Measurements from ENCODE around the gene TMEM126B.
"Not testable (repeated sequence)": the region's sequence is repeated elsewhere in the genome, so short reads cannot be mapped to it uniquely, and the experiment has no call there.

Gene TMEM126B

DNA sequence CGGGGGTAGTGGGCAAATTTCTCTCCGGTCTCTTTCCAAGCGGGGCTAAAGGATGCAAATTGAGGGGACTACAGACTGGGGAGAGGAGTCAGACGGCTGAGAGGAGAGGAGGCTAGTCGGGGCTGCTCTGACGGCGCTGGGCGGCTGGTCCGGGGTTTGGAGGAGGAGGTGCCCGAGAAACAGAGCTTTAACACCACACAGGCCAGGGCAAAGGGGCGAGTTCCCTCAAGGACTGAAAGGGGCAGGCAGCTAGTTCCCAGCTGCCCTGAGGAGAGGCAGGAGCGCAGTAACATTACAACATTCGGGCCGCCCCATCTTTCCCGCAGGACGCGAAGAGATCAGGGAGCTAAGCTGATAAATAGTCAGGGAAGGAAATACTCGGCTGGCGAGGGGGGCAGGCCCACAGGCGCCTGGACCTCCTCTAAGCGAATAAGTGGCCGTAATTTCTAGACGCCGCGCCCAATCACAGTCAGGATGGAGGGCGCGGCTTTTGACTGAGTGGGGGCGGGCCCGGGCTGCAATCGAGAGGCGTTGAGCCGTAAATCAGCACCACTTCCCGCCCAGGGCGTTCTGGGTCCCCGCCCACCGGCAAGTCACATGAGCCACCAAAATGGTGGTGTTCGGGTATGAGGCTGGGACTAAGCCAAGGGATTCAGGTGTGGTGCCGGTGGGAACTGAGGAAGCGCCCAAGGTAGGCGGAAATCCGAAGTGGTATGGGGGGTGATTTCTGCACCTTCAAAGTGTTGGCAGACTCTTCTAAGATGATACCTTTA lies at the start of gene TMEM126B:
Gene TMEM126B (plus strand): TSS at position 596 of the 773 bp plus-strand sequence. CDS start 15 bp downstream, at position 611.
- peak; percentile 95 for DNase-seq

DNA sequence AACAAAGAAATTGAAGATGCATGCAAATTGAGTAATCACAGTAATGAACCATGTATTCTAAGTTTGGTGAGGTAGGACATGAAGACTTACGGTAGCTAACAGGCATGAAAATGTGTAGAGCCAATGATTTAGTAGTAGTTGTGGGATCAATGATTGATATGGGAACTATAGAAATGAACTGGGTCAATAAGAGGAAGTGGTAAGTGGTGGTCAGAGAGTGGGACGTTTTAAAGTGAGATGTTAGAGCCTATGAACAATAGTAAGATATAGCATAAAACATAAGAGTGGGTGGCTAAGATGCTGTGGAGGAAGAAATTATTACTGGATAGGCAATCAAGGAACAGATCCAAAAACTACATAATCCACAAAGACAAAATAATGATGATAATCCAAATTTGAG lies 46.3 kb upstream of the TMEM126B start:
- DNase-seq: no peak

DNA sequence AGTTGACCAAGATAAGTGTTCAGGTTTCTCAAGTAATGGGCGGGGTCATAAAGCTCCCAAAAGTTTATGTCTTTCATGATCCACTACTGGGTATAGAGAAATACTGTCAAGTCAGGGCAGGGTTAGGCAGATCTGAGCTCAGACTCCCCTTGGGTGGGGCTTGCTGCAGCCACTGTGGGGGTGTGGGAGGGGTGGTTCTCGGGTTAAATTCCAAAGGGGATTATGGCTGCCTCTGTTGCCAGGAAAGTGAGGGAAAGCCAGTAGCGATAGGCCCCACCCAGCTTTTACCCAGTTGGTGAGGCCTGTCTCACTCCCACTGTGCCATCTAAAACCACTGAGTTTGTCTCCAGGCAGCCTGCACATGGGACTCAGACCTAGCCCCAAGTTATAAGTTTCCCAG lies 39.0 kb upstream of the TMEM126B start:
- no peak for DNase-seq

DNA sequence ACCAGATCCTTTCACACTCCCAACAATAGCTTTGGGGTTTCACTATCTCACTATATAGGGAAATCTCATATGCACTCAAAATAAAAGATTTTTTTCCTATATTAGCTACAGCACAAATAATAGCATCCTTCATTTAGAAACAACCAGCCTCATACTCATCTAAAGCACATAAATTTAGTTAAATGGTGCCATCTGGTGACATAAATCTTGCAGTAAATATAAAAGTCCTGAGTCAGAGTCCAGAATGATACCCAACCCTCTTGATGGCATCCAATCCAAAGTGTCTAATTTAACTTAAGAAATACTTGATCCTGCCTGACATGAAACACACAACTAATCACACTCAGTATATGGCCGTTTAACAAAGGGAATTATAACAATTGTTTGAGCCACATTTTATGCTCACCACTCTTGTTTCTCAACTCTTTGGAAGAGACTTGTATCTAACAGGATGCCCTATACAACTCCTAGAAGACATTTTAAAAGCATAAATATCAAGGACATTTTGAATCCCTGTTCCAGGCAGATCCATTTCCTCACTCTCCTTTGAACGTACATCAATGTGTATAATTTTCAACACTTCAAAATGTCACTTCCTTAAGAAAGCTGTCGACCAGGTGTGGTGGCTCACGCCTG lies 37.4 kb upstream of the TMEM126B start:
- no peak for DNase-seq

DNA sequence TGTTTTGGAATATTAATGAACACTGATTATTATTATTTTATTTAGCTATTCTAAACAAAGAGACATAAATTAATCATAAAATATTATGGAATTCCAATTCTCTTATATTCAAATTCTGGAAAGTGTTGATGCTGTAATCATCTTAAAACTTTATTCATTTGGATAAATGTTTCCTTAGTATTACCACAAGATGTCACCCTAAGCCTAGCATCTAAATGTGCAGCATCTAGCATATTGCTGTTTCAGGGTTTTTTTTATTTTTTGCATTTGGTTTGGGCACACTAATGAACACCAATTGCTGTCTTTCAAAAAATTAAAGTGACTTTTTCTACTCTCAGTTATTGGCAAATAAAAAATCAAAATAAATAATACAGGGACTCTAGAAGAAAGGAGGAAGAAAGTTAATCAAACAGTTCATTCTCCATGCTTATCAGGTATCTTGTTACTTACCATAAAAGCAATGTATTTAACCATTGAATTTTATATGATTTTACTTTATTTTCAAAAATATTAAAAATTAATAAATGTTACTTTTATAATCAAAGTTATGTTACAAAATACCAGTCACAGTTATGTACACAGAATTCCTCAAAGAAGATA lies 33.0 kb upstream of the TMEM126B start:
- peak; percentile 58 for DNase-seq

DNA sequence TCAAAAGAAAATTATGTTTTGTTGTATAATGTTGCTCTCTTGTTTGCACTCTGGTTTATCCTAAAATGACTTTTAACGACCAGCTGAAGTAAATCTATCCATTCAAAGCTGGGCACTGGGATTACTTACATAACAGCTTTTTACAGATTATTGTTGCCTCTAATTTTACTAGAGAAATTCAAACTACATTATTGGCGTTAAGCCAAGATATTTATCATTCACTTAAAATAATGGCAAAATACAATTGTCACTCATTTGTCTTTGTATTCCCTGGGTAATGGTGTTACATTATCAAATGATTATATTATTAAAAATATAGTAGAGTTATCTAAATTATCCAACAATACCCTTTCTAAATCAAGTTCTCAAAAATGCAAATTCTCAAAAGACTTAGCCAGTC lies 31.5 kb upstream of the TMEM126B start:
- no peak for DNase-seq

DNA sequence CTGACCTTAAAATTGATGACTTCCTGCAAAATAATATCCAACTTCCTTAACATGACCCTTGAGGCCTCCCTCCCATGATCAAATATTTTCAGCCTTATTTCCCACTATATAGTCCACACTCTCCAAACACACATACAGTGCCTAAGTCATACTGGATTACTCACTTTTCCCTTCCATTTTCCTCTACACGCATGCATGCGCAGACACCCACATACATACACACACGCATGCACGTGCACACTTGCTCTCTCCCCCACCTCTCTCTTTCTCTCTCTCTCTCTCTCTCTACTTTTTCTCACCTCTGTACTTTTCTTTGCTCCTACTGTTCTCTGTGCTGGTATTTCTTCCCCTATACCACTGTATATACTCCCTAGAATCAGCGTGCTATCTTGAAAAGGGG lies 29.3 kb upstream of the TMEM126B start:
- DNase-seq: no peak

DNA sequence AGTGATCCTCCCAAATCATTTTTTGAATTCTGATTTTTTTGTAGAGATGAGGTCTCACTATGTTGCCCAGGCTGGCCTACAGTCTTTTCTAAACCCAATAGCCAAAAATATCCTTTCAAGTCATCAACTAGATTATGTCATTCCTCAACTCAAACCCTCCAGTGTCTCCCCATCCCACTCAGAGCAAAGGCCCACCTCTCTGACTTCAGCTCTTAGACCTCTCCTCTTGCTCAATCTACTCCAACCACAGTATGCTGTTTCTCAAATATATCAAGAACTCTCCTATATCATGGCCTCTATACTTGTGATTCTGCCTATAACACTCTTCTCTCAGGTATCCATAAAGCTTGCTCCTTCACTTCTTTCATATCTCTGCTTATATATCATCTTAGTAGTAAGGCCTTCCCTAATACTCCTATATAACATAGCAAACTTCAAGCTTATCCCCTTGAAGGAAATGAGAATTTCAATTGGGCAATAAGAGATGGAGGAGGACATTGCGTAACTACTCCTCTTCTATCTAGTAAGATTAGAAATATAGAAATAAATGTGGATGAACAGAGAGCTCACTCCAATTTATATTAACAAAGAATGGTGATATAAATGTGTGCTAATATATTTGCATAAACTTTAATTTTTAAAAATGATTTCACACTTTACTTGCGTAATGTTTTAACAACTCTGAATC lies 25.7 kb upstream of the TMEM126B start:
- no peak for DNase-seq

DNA sequence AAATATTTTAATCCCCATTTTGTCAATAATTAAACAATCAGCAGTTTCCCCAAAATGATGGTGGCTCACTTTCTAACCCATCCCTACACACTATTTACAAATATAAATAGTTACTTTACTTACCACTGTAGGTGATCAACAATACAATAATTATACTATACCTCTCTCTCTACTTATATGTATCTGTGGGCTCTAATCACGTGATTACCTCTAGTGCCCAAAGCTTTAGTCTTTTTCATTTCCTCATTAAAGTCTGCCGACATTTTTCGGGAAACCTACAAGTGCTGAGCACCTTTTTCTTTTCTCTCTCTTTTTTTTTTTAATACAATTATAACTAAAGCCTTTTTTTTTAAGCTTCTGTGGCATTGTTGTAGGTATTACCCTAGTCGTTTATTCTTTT lies 25.2 kb upstream of the TMEM126B start:
- no peak for DNase-seq

DNA sequence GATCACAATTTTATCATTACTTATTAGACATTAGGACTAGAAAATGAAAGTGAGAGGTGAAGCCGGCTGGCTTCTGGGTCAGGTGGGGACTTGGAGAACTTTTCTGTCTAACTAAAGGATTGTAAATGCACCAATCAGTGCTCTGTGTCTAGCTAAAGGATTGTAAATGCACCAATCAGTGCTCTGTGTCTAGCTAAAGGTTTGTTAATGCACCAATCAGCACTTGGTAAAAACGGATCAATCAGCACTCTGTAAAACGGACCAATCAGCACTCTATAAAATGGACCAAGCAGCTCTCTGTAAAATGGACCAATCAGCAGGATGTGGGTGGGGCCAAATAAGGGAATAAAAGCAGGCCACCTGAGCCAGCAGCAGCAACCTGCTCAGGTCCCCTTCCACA lies 22.2 kb upstream of the TMEM126B start:
- not testable (repeated sequence) for DNase-seq

DNA sequence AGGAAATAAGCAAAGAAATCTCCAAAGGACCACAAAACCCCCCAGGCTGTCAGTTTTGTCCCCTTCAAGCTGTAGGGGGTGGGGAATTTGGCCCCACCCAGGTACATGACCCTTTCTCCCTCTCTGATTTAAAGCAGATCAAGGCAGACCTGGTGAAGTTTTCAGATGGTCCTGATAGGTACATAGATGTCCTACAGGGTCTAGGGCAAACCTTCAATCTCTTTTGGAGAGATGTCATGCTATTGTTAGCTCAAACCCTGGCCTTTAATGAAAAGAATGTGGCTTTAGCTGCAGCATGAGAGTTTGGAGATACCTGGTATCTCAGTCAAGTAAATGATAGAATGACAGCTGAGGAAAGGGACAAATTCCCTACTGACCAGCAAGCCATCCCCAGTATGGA lies 19.8 kb upstream of the TMEM126B start:
- not testable (repeated sequence) for DNase-seq

DNA sequence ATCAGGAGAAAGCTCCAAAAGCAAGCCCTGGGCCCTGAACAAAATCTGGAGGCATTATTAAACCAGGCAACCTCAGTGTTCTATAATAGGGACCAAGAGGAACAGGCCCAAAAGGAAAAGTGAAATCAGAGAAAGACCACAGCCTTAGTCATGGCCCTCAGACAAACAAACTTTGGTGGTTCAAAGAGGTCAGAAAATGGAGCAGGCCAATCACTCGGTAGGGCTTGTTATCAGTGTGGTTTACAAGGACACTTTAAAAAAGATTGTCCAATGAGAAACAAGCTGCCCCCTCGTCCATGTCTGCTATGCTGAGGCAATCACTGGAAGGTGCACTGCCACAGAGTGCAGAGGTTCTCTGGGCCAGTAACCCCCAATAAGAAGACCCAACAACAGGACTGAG lies 19.1 kb upstream of the TMEM126B start:
- DNase-seq: not testable (repeated sequence)

DNA sequence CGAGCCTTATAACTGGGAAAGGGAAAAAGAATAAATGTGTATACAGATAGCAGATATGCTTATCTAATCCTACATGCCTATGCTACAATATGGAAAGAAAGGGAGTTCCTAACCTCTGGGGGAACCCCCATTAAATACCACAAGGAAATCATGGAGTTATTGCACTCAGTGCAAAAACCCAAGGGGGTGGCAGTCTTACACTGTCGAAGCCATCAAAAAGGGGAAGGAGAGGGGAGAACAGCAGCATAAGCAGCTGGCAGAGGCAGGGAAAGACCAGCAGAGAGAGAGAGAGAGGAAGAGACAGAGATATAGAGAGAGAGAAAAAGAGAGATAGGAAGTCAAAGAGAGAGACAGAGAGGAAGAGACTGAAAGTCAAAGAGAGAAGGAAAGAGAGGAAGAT lies 16.8 kb upstream of the TMEM126B start:
- DNase-seq: not testable (repeated sequence)

DNA sequence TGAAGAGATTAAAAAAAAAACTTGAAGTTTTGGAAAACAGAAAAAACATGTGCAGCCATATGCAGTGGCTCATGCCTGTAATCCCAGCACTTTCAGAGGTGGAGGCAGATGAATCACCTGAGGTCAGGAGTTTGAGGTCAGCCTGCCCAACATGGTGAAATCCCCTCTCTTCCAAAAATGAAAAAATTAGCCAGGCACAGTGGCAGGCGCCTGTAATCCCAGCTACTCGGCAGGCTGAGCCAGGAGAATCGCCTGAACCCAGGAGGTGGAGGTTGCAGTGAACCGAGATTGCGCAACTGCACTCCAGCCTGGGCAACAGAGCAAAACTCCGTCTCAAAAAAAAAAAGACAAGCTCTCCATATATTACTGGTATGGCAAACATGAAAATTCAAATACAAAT lies 8.9 kb upstream of the TMEM126B start:
- no peak for DNase-seq

DNA sequence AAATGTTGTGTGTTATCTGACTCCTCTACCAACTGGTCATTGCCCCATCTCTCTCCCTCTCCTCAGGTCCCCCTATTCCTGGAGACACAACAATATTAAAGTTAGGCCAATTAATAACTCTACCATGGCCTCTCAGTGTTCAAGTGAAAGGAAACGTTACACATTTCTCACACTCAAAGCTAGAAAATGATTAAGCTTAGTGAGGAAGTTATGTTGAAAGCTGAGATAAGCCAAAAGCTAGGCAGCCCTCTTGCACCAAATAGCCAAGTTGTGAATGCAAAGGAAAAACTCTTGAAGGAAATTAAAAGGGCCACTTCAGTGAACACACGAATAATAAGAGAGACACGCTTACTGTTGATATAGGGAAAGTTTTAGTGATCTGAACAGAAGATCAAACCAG lies 8.1 kb upstream of the TMEM126B start:
- DNase-seq: no peak

DNA sequence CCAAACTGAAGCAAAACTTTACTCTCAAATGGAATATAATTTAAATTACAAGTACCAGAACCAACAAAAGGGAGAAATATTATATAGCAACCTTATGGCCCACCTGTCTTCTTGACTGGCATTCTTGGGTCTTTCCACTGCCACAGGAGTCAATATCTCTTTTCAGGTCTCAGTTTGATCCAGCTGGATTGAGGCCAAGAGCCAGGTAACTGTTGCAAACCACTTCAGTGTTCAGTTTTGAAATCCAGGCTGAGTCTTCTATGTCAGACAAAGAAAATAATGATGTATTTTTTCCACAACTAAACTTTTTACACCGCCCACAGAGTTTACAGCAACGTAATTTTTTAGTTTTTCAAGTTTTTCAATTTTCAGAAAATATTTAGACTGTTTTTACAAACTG lies 1.9 kb upstream of the TMEM126B start:
- DNase-seq: no peak

DNA sequence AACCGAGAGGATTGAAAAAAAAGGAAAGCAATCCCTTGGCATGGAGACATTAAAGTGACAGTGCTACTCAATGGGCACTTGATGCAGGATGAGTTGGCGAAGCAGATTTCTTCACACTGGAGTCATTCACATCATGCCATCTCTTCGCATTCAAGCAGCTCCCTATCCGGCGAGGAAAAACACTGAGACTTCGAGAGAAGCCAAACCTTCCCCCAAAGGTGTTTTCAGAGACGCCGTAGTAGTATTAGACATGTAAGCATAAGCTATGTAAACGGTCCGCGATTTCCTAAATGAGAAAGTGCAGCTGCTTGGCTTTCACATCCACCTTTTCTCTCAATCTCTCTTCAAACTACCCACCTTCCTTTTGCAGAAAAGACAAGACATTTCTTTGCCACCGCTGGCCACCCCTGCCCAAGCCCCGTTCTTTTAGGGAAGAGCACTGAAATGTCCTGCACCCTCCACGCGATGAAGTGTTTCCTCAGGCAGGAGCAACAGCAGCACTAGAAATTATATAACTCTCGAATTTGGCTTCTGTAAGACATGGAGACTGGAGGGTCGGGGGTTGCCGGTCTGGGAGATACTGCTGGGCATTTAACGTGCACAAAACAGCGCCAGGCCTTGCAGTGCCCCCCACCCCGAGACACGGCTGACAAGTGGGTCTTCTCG lies 928 bp upstream of the TMEM126B start, which contains the start of gene DLG2:
Gene DLG2 (minus strand): TSS at position 13 of the 666 bp plus-strand sequence.
- DNase-seq: peak; percentile 18

DNA sequence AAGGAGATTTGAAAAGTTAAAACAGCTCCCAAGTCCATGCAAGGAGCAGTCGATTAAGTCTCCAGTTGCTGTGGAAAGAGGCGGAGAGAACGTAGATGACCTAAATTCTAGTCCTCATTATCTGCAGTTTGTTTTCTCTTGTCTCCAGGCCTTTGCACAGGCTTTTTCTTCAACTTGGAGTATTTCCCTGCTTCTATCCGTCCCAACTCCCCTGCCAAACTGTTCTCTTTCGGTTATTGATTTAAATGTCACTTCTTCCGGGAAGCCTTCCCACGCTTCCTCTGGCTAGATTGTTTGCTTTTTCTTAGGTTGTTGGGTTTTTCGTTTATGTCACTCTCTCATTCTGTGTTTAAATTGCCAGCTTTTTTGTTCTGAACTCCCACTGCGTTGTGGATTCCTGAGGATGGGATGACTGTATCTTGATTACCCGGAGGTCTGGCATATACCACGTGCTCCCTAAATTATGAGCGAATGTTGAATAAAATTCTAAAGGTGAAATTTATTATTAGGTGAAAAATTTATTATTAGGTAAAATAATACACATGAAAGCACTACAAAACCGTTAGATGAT lies 463 bp downstream of the TMEM126B start:
- DNase-seq: no peak

DNA sequence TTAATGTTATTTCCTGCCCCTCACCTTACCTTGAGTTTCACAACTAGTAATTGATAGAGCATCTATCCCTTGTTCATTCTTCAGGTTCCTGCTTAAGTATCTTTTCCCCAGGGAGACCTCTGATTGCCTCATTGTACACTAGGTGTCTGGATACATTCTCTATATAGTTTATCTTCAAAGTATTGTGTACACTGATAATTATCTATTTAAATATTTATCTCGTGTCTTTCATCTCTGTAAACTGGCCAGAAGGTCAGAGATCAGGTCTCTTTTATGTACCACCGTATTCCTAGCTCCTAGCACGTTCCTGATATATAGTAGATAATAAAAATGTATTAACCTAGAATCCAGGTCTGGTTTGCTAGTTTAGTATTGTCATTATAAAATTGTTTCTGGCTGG lies 6.4 kb downstream of the TMEM126B start:
- DNase-seq: no peak

DNA sequence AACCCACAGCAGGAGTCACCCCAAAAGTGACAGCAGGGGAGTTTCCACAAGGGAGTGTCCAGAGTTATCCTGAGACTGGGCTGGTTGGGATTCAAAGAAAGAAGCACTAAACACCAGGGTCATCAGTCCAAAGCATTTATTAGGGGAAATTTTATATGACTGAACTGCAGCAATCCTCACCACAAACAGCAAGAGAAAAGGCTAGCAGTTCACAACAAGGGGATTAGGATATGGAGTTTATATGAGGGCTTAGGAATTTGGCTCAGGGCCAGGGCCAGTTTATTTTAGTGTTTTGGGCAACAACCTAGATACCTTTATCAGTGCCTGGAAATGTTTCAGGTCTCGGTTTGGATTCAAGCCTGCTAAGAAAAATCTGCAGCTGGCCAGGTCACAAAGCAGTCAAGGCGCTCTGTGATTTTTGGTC lies 14.8 kb downstream of the TMEM126B start:
- DNase-seq: no peak

DNA sequence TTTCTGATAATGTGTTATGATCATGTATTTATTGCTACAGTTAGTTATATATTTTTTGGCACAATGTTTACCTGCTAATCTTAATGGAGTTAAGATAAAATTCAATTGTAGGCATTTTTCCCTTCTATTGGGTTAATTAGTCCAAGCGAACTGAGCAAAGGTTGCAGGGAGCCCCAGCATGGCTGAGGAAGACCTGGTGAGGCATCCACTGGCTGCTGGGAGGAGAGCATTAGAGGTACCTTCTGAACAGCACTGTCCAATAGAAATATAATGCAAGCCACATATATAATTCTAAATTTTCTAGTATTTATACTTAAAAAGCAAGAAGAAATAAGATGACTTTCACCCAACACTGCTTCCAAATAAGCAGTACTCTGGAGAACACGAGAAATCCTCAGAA lies 18.7 kb downstream of the TMEM126B start:
- DNase-seq: no peak

DNA sequence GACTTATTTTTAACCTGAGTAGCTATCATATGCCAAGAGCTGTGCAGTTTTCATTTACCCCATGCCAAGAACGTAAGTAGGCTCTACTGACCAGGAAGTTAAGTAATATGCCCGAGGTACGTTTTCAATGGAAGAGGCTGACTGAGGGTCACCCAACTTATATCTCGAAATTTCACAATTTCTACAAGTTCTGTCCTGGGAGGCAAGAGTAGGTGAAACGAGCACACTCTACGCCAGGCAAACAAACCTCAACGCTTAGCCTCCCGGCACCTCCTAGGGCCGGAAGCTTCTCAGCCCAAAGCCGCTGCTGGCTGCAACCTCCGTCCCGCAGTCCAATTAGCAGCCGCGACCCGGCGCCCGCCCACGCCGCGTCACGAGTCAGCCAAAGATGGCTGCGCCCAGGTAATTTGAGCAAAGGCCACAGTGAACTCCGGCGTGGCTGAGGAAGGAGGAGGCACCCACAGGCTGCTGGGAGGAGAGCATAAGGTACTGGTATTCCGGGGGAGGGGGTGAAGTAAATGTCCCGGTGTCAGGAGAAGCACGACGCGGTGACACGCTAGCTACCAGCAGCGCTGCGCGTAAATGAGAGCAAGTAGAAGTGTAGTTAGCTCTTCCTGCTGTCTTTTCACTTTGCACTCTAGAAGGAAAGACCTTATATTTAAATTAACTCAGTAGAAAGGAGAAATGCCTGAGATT lies 19.4 kb downstream of the TMEM126B start, which contains the start of gene TMEM126A:
Gene TMEM126A (plus strand): TSS at position 364 of the 696 bp plus-strand sequence. CDS start 2,289 bp downstream, outside the sequence.
- peak; percentile 91 for DNase-seq

Measured in CD4-positive, alpha-beta T cell treated with Interleukin-21 for 1 hour (primary cell).